Activated CD4-positive, alpha-beta memory T cell treated with anti-CD3 and anti-CD28 coated beads, Interleukin-2, amount 10 ng/mL, durations not matched to agents 7 days and 5 days (primary cell): ENCODE measurements around the gene IQCH. TPM values are rescaled to one million over a fixed set of nuclear protein-coding genes. Genes with fewer than 3 reads are reported as not detected.

ENCODE experiments used
- CTCF ChIA-PET: fragments of 350-600 bp; sonication (Branson Sonifier 250); formaldehyde crosslinking; loops from one replicate; lab custom pipeline; 2021; ENCODE audit warnings: antibody characterized with exemption, inconsistent platforms; lab: Charles Lee
- POLR2A ChIA-PET: fragments of 350-600 bp; sonication (Branson Sonifier 250); formaldehyde crosslinking; loops from one replicate; lab custom pipeline; 2021; ENCODE audit warnings: antibody characterized with exemption; lab: Charles Lee
- DNase-seq: peaks from one replicate; pipeline ENCODE4 v3.0.0-alpha.2; 2020
- H3K27ac Mint-ChIP-seq: one replicate; pipeline ENCODE4 v1.8.0; 2021; ENCODE audit warnings: mild to moderate bottlenecking, mixed read lengths
- H3K27me3 Mint-ChIP-seq: one replicate; pipeline ENCODE4 v1.8.0; 2021; ENCODE audit warnings: mixed read lengths
- H3K36me3 Mint-ChIP-seq: one replicate; pipeline ENCODE4 v1.8.0; 2021; ENCODE audit warnings: low read depth, mixed read lengths
- H3K4me1 Mint-ChIP-seq: one replicate; pipeline ENCODE4 v1.8.0; 2021; ENCODE audit warnings: mixed read lengths
- H3K4me3 Mint-ChIP-seq: one replicate; pipeline ENCODE4 v1.8.0; 2021; ENCODE audit warnings: mild to moderate bottlenecking, mixed read lengths
- H3K9me3 Mint-ChIP-seq: one replicate; pipeline ENCODE4 v1.8.0; 2021; ENCODE audit warnings: mixed read lengths
- total RNA-seq, 2 experiments: library from RNA; stranded (reverse); gene quantifications; one replicate each; pipeline ENCODE4 v1.2.3, GENCODE V29; 2021

The IQCH gene
- total RNA-seq, 2 experiments from 2014 or later, result 0.78 to 0.98 TPM

DNA sequence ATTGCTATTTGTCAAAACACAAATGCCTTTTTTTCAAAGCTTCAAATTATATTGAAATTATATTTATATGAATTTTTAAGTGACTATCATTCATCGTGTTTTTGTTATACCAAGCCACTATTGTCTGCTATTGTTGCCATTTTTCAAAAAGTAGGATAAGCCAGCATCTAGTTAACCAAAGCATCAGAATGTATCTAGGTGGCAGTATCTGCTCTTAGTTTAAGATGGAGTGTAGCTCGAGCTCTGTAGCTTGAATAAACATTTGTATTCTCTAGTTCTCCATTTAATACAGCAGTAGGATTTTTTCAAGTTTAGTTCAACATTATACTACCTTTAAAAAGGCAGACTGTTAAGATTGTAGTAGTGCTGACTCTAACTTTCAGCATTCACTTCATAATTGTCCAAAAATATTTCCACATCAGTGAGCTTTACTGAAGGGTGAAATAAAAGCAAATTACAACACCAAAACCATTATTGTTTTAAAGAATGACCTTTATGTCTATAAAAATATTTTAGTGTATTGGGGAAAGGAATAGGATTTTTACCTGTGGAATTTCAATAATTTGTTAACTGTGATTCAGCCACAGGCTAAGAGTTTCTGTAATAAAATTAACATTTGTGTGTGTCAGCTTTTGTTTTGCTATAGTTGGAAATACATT lies 246.7 kb downstream of the IQCH start:
- CTCF ChIA-PET, result interaction anchor here (0.8 to 1.4 kb wide), 3 partner anchors 21 to 335 kb away, joined by 3 to 9 read pairs (median 4); no protein-coding TSS in a partner anchor
- DNase-seq, result no peak
- Mint-ChIP-seq H3K27ac (no peak overlapping the region), H3K27me3 (peaks cover 2% of the 10 kb centered on the region), H3K36me3 (no peaks in the 10 kb centered on the region), H3K4me1 (no peaks in the 10 kb centered on the region), H3K4me3 (no peak overlapping the region), H3K9me3 (no peaks in the 10 kb centered on the region)
- POLR2A ChIA-PET, result no interaction called here

GRCh38 chr15:67501836-67502461 lies 247.4 kb downstream of the IQCH start:
- H3K4me1 Mint-ChIP-seq, result no peaks in the 10 kb centered on the region
- no peak for DNase-seq
- POLR2A ChIA-PET, result no interaction called here
- peaks cover 2% of the 10 kb centered on the region for H3K27me3 Mint-ChIP-seq
- CTCF ChIA-PET, result interaction anchor here (0.8 to 1.4 kb wide), 3 partner anchors 20 to 334 kb away, joined by 3 to 9 read pairs (median 4); no protein-coding TSS in a partner anchor
- no peak overlapping the region for H3K27ac Mint-ChIP-seq
- H3K36me3 Mint-ChIP-seq, result no peaks in the 10 kb centered on the region
- no peak overlapping the region for H3K4me3 Mint-ChIP-seq
- no peaks in the 10 kb centered on the region for H3K9me3 Mint-ChIP-seq

GRCh38 chr15:67504056-67504455 lies 249.5 kb downstream of the IQCH start:
- POLR2A ChIA-PET, result no interaction called here
- Mint-ChIP-seq H3K36me3 (no peaks in the 10 kb centered on the region), H3K27ac (no peak overlapping the region), H3K4me1 (no peaks in the 10 kb centered on the region), H3K4me3 (no peak overlapping the region), H3K27me3 (peaks cover 2% of the 10 kb centered on the region), H3K9me3 (no peaks in the 10 kb centered on the region)
- DNase-seq, result no peak
- CTCF ChIA-PET, result no interaction called here

GRCh38 chr15:67504796-67505195 lies 250.2 kb downstream of the IQCH start:
- Mint-ChIP-seq H3K4me3 (no peak overlapping the region), H3K9me3 (no peaks in the 10 kb centered on the region), H3K4me1 (no peaks in the 10 kb centered on the region), H3K36me3 (no peaks in the 10 kb centered on the region), H3K27me3 (peaks cover under 1% of the 10 kb centered on the region), H3K27ac (no peak overlapping the region)
- ChIA-PET POLR2A (no interaction called here), CTCF (no interaction called here)
- DNase-seq, result no peak

DNA sequence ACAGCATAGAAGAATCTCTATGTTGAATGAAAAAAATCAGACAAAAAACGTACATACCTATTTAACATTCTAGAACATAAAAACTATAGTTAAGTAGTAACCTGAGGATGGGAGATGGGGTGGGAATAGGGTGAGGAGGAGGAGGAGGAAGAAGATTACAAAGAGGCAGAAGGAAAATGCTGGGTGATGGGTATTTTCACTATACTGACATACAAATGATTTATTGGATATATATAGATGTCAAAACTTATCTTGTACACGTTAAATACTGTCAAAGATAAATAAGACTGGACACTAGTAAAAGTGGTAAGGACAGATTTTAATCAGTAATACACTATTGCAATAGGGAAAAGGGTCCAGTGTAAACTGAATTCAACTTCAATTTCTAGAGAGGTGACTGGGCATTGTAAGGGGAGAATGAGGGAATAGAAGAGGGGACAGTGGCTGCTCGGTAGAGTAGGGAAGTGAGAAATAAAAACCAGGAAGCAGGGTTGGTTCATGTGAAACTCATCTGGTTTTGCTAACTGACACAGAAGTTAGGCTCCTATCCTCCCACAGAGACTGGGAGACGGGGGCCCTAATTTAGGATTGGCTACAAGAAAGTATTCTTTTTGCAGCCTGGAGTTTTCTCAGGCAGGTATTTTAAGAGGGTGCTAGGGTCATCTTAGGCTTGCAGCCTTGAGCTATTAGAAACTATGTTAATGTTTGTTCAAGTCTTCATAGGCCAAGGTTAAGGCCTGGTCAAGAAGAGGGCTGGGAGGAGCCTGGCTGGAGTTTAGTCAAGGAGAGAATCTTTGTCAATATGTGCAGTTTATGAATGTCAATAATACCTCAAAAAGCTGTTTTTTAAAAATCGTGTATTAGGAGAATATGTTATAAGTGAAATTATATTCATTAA lies 251.3 kb downstream of the IQCH start:
- CTCF ChIA-PET, result no interaction called here
- H3K4me3 Mint-ChIP-seq, result no peak overlapping the region
- DNase-seq, result no peak
- no peaks in the 10 kb centered on the region for H3K4me1 Mint-ChIP-seq
- no peaks in the 10 kb centered on the region for H3K9me3 Mint-ChIP-seq
- no peaks in the 10 kb centered on the region for H3K36me3 Mint-ChIP-seq
- no peak overlapping the region for H3K27ac Mint-ChIP-seq
- POLR2A ChIA-PET, result interaction anchor here (0.7 kb wide), 1 partner anchor 15 kb away, joined by 3 read pairs; the partner anchor contains the start of gene C15orf61
- H3K27me3 Mint-ChIP-seq, result no peaks in the 10 kb centered on the region

DNA sequence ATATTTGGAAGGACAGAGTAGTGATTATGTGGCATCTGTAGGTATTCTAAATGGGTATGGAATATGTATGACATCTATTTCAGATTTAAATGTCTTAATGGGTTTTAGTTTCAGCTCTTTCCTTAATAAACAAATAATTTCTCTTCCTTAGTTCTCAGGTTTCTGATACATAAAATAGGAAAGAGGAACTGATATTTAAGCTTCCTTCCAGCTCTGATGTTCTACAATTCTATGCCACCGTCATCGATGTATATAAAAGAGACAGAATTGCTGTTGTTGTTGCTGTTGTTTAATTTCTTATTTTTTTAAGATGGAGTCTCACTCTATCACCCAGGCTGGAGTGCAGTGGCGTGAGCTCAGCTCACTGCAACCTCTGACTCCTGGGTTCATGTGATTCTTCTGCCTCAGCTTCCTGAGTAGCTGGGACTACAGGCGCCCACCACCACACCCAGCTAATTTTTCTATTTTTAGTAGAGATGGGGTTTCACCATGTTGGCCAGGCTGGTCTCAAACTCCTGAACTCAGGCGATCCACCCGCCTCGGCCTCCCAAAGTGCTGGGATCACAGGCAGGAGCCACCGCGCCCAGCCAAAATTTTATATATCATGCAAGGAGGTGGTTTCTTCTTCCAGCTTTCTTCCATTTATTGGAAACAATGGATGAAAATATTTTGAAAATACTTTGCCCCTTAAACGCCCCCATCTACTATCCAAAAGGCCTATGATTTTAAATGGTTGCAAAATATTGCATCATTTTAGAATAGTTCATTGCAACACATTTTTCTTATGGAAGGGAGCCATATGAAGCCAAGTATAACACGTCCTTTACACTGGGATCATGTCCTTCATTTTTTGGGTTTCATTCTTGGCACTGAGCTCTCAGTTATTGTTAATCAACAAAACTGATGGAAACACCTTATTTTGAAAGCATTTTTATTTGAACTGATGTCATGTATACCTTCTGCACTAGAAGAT lies 252.5 kb downstream of the IQCH start:
- Mint-ChIP-seq H3K27me3 (no peaks in the 10 kb centered on the region), H3K27ac (no peak overlapping the region)
- POLR2A ChIA-PET, result interaction anchor here (0.7 kb wide), 1 partner anchor 14 kb away, joined by 3 read pairs; the partner anchor contains the start of gene C15orf61

GRCh38 chr15:67508407-67508806 lies 253.8 kb downstream of the IQCH start:
- Mint-ChIP-seq H3K4me3 (no peak overlapping the region), H3K27ac (no peak overlapping the region), H3K36me3 (no peaks in the 10 kb centered on the region), H3K27me3 (no peaks in the 10 kb centered on the region), H3K4me1 (peaks cover 3% of the 10 kb centered on the region), H3K9me3 (no peaks in the 10 kb centered on the region)
- ChIA-PET CTCF (no interaction called here), POLR2A (no interaction called here)
- no peak for DNase-seq

More for the DNA sequence above, 252.5 kb downstream of the IQCH start:
- CTCF ChIA-PET, result no interaction called here
- DNase-seq, result no peak
- Mint-ChIP-seq H3K36me3 (no peaks in the 10 kb centered on the region), H3K9me3 (no peaks in the 10 kb centered on the region), H3K4me3 (no peak overlapping the region), H3K4me1 (peaks cover 3% of the 10 kb centered on the region)

DNA sequence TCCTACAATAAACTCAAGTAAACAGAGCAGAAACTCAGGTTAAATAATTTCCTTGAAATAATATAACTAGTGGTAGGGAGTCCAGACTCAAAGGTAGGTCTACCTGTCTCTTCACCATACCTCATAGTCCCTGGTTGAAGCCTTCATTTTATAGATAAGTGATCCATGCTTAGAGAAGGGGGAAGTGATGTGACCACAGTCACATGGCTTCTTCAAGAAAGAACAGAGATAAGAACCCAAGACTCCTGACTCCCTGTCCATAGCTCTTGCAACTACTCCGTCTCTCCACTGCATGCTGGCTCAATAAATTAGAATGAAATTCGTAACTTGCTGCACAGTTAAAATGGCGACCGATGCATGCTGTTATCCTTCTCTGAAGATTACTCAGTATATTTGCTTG lies 255.3 kb downstream of the IQCH start:
- POLR2A ChIA-PET, result no interaction called here
- no peak for DNase-seq
- no peaks in the 10 kb centered on the region for H3K36me3 Mint-ChIP-seq
- H3K9me3 Mint-ChIP-seq, result no peaks in the 10 kb centered on the region
- H3K27me3 Mint-ChIP-seq, result no peaks in the 10 kb centered on the region
- H3K4me1 Mint-ChIP-seq, result peaks cover 3% of the 10 kb centered on the region
- CTCF ChIA-PET, result no interaction called here
- H3K4me3 Mint-ChIP-seq, result no peak overlapping the region
- no peak overlapping the region for H3K27ac Mint-ChIP-seq

DNA sequence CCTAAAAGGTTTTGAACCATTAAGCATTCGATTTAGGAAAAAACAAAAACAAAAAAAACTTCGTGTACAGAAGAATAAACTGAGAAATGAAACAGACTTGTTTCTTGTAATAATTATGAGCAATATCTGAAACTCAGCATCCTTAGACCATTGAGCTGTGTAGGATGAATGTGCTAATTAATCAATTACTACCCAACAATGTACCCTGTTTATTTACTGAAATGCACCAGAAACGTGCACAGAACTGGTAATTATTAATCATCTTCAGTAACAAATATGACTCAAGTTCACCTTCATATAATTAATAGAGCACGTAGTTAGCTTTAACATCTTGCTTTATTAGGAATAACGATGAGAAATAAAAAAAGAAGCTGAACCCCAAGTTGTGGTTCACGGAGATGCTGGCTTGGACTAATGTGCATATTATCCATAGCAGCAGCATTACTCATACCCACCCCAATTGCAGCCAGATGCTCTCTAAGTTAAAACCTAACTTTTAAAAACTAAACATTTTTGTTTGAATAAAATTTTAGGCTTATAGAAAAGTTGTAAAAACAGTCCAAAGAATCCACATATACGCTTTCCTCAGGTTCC lies 256.1 kb downstream of the IQCH start:
- ChIA-PET POLR2A (no interaction called here), CTCF (no interaction called here)
- Mint-ChIP-seq H3K9me3 (no peaks in the 10 kb centered on the region), H3K36me3 (no peaks in the 10 kb centered on the region), H3K4me1 (peaks cover 3% of the 10 kb centered on the region), H3K27ac (no peak overlapping the region), H3K4me3 (no peak overlapping the region), H3K27me3 (no peaks in the 10 kb centered on the region)
- no peak for DNase-seq

DNA sequence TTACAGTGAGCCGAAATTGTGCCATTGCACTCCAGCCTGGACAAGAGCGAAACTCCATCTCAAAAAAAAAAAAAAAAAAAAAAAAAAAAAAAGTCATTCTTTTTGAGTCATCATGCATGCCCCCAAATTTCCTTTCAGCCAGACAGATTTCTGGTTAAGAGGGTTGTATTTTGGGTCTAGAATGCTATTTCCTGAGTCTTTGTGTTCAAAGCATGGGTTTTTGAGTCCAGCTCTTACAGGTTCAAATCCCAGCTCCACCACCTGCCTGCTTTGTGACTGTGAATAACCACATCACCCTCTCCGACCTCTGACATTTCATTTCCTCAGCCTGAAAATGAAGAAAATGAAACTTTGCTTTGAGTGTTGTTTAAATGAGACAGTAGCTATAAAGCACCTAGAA lies 257.0 kb downstream of the IQCH start:
- ChIA-PET CTCF (no interaction called here), POLR2A (interaction anchor here (1.4 kb wide), 1 partner anchor 10 kb away, joined by 3 read pairs; no protein-coding TSS in a partner anchor)
- no peaks in the 10 kb centered on the region for H3K9me3 Mint-ChIP-seq
- H3K4me1 Mint-ChIP-seq, result peaks cover 3% of the 10 kb centered on the region
- no peak overlapping the region for H3K4me3 Mint-ChIP-seq
- no peak overlapping the region for H3K27ac Mint-ChIP-seq
- no peak for DNase-seq
- H3K36me3 Mint-ChIP-seq, result no peaks in the 10 kb centered on the region
- no peaks in the 10 kb centered on the region for H3K27me3 Mint-ChIP-seq

DNA sequence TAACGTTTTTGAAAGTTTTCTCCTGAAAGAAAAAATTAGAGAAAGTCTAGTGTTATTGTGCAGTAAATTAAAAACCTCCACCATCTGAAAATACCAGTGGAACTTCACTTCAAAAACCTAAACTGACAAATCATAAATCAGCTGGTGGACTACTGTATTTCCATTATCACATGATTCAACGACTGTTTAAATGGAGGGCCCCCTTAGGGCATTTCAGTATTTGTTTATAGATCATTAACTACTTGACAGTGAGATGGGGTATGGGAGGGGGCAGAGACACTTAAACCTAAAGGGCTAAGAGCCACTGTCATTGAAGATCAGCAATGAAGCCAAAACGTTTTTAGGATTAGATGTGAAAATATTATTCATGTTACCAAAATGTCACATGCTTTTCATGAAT lies 257.6 kb downstream of the IQCH start:
- Mint-ChIP-seq H3K27ac (no peak overlapping the region), H3K4me3 (no peak overlapping the region)
- POLR2A ChIA-PET, result interaction anchor here (1.4 kb wide), 1 partner anchor 10 kb away, joined by 3 read pairs; no protein-coding TSS in a partner anchor

More for the DNA sequence above, 257.6 kb downstream of the IQCH start:
- CTCF ChIA-PET, result no interaction called here
- H3K27me3 Mint-ChIP-seq, result no peaks in the 10 kb centered on the region
- no peak for DNase-seq
- H3K36me3 Mint-ChIP-seq, result no peaks in the 10 kb centered on the region
- peaks cover 3% of the 10 kb centered on the region for H3K4me1 Mint-ChIP-seq
- H3K9me3 Mint-ChIP-seq, result no peaks in the 10 kb centered on the region
